RWPE1 (cell line): ENCODE results near the gene EED.
A peak's percentile ranks its signal among the peaks of the same experiment; 100 is the strongest.
"Not testable (repeated sequence)": the region's sequence is repeated elsewhere in the genome, so short reads cannot be mapped to it uniquely, and the experiment has no call there.

Source experiments
- CTCF ChIA-PET: fragments of 350-600 bp; sonication (Branson Sonifier 250); formaldehyde crosslinking; extraction: SDS; loops from one replicate; lab custom pipeline; 2021; lab: Yijun Ruan, JAX
- POLR2A ChIA-PET: fragments of 400-600 bp; formaldehyde crosslinking; extraction: SDS; loops from one replicate; lab custom pipeline; 2020; ENCODE audit warnings: antibody characterized with exemption; ENCODE audit not compliant: low non-redundant PET; lab: Yijun Ruan, JAX
- DNase-seq: peaks from one replicate; pipeline ENCODE4 v3.0.0; 2012; ENCODE audit warnings: low spot score
- H3K27ac ChIP-seq: fragments of 450-650 bp; 2 replicates; pipeline ENCODE4 v1.5.1; 2017
- TF ChIP-seq, protein P1 (sequence below): fragments of 450-650 bp; conservative IDR thresholded peaks from 2 replicates; pipeline ENCODE4 v1.5.1; 2017; ENCODE audit warnings: low read depth, mild to moderate bottlenecking

Gene EED

DNA sequence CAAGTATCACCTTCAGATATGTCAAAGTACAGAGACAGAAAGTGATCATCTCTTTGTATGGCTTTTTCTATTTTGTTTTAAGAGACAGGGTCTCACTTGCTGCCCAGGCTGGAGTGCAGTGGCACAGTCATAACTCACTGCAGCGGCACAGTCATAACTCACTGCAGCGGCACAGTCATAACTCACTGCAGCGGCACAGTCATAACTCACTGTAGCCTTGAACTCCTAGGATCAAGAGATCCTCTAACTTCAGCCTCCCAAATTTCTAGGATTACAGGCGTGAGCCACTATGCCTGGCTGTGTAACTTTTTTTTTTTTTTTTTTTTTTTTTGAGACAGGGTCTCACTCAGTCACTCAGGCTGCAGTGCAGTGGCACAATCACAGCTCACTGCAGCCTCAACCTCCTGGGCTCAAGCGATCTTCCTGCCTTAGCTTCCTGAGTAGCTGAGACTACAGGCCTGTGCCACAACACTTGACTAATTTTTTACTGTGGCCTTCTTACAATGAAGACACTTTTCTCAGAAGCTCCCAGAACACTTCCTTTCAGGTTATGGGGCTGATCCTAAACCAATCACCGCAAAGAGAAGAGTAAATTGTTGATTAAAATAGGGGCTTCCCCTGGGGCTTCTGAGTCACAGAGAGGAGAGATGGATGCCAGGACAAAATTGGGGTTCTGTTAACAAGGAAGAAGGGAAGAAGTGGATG is 48.5 kb downstream of the EED start:
- no peak for DNase-seq
- ChIA-PET POLR2A (no interaction called here), CTCF (interaction anchor here (0.6 to 1.0 kb wide), 3 partner anchors 68 to 438 kb away, joined by 3 to 7 read pairs (median 3); partner anchors contain the start of gene CCDC83)
- TF ChIP-seq, protein P1, sequence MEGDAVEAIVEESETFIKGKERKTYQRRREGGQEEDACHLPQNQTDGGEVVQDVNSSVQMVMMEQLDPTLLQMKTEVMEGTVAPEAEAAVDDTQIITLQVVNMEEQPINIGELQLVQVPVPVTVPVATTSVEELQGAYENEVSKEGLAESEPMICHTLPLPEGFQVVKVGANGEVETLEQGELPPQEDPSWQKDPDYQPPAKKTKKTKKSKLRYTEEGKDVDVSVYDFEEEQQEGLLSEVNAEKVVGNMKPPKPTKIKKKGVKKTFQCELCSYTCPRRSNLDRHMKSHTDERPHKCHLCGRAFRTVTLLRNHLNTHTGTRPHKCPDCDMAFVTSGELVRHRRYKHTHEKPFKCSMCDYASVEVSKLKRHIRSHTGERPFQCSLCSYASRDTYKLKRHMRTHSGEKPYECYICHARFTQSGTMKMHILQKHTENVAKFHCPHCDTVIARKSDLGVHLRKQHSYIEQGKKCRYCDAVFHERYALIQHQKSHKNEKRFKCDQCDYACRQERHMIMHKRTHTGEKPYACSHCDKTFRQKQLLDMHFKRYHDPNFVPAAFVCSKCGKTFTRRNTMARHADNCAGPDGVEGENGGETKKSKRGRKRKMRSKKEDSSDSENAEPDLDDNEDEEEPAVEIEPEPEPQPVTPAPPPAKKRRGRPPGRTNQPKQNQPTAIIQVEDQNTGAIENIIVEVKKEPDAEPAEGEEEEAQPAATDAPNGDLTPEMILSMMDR, result no peak
- no peak overlapping the region for H3K27ac ChIP-seq

DNA sequence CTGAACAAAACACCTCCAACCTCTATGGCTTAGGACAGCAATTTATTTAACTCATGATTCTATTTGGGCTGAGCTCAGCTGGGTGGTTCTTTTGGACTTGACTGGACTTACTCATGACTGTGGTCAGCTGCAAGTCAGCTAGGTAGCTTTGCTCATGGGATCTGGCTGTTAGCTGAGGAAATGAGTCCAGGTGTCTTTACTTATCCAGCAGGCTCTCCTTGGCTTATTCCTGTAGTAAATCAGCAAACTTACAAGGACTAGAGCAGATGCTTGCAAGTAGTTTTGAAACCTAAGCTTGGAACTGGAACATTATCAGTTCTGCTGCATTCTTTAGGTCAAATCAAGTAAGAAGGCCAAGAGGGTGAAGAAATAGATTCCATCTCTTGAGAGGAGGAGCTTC is 49.5 kb downstream of the EED start:
- no peak overlapping the region for H3K27ac ChIP-seq
- DNase-seq, result no peak
- ChIA-PET CTCF (interaction anchor here (0.6 to 1.0 kb wide), 2 partner anchors 49 to 439 kb away, joined by 3 read pairs; partner anchors contain the start of gene CCDC83), POLR2A (no interaction called here)
- TF ChIP-seq, protein P1, result no peak

DNA sequence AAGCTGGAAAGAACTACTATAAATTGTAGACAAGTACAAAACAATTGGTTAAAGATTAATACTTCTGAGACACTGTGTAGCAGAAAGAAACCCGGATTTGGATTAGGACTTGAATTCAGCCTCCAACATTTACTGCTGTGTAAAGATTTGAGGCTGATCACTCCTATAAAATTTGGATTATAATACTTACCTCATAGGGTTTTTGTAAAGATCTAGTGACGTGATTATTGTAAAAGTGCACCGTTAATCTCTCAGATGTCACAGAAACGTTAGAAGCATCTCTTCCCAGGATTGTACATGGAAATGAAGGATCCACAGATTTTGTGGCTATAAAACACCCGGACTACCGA is 57.2 kb downstream of the EED start:
- DNase-seq, result no peak
- peak overlapping the region; percentile 78 for H3K27ac ChIP-seq
- POLR2A ChIA-PET, result no interaction called here
- CTCF ChIA-PET, result interaction anchor here (1.0 kb wide), 1 partner anchor 10 kb away, joined by 3 read pairs; no protein-coding TSS in a partner anchor
- TF ChIP-seq, protein P1, result no peak

DNA sequence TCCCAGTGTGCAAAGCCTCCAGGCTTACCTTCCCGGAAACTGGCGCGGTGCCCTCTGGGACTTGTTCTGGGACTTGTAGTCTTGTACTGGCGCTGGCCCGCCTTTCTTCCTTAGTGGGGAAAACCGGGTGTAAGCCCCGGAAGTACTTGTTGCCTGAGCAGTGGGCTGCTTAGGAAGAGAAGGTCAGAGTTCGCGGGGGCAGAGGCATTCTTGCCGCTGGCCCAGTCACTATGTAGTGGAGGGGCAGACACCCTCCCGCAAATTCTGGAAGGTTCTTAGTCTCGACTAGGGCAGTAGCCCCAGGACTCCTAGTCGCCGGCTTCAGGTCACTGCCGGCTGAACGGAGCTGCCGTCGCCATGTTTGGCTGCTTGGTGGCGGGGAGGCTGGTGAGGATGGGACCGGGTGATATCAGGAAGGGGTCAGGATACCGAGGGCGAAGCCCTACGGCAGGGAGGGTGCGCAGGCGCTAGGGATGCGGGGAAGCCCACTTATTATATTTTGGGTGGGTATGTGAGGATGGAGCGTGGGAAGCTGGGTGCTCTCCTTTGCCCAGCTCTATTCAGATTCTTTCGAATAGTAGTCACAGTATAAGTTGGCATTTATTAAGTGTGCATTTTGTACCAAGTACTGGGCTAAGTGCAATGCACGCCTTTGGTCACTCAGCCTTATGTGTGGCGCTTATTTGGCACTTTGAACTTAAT is 57.7 kb downstream of the EED start, which contains the start of gene HIKESHI:
HIKESHI (plus strand) TSS at position 149 of the 702 bp plus-strand sequence; CDS start at position 358, 209 bp downstream.
- ChIA-PET POLR2A (no interaction called here), CTCF (interaction anchor here (0.6 to 1.0 kb wide), 2 partner anchors 14 to 24 kb away, joined by 3 to 6 read pairs; no protein-coding TSS in a partner anchor)
- TF ChIP-seq, protein P1, result no peak
- H3K27ac ChIP-seq, result peak within 1 kb of the TSS; percentile 78
- DNase-seq, result peak; percentile 95

DNA sequence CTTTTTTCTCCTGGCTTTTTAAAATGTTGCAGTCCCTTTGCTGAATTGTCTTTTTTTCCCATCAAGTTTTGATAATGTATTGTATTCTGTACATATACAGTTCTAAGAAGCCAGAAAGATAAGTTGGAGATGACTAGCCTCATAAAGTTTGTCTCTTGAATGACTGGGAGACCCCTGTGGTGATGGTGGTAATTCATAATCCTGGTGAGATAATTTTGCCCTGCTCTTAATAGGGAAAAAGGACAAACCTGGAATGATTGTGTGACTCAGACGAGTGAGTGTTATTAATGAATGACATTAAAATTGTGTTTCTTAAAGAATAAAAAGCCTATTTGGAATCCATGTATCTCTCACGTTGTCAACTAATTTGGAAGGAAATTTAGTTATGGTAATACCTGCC is 58.7 kb downstream of the EED start:
- ChIA-PET POLR2A (no interaction called here), CTCF (interaction anchor here (0.6 kb wide), 1 partner anchor 32 kb away, joined by 3 read pairs; no protein-coding TSS in a partner anchor)
- TF ChIP-seq, protein P1, result no peak
- H3K27ac ChIP-seq, result no peak overlapping the region
- no peak for DNase-seq

DNA sequence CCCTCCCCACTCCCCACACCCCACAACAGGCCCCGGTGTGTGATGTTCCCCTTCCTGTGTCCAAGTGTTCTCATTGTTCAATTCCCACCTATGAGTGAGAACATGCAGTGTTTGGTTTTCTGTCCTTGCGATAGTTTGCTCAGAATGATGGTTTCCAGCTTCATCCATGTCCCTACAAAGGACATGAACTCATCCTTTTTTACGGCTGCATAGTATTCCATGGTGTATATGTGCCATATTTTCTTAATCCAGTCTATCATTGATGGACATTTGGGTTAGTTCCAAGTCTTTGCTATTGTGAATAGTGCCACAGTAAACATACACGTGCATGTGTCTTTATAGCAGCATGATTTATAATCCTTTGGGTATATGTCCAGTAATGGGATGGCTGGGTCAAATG is 64.2 kb downstream of the EED start:
- POLR2A ChIA-PET, H3K27ac ChIP-seq, CTCF ChIA-PET, DNase-seq: not testable (repeated sequence)
